ENCODE data around the gene EYS.

Gene EYS

DNA sequence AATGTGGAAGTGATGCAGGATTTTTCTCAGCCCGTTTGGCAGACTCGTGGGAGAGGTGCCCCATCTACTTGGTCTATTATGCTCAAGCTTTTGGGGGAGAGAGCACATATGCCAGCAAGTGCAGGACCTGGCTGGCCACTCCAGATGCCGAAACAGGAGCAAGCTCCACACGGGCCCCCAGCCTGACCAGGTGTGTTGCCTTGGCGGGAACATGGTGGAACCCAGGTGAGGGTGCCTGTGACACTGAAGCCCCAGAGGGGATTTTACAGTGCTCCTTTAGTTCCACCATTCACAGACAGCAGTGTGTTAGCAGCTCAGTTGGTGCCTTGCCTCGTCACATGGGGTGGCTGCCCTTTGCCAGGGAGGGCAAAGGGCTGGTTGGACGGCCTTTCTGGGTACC, 798.9 kb downstream of the EYS start:
- Histone ChIP-seq H3K36me3 (ENCODE audit: control insufficient read depth in 2 of 2, insufficient read depth in 2 of 2, low read length in 2 of 2) (no peaks in the 10 kb centered on the region), H3K27ac (ENCODE audit: low read depth in 2 of 2, low read length in 2 of 2) (no peak overlapping the region), H3K9ac (ENCODE audit: low read depth in 1 of 2, low read length in 2 of 2) (no peak overlapping the region), H3K27me3 (ENCODE audit: control insufficient read depth in 2 of 2, insufficient read depth in 2 of 2, low read length in 2 of 2) (no peaks in the 10 kb centered on the region), H3K4me3 (ENCODE audit: low read length in 2 of 2) (no peak overlapping the region), H3K9me3 (ENCODE audit: control insufficient read depth in 2 of 2, low read length in 2 of 2) (no peaks in the 10 kb centered on the region), H3K4me1 (ENCODE audit: control insufficient read depth in 2 of 2, insufficient read depth in 2 of 2, low read length in 2 of 2) (no peaks in the 10 kb centered on the region)

DNA sequence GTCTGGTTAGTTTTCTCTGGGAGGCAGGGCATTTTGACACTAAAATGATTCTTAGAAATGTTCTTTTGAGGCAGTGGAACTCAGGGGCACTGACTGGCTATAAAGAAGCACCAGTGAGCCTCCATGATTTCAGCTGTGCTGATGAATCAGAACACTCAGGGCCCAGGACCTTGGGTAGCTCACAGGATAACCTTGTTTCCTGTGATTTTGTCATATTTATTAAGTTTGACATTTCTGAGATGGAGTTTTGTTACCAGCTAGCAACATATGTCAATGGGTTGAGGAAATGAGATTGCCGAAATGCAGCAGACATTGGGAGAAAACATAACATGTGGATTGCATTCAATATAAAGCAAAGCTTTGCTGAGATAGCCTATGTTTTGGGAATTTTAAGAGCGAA, 802.4 kb downstream of the EYS start:
- Histone ChIP-seq H3K36me3 (ENCODE audit: control insufficient read depth in 2 of 2, insufficient read depth in 2 of 2, low read length in 2 of 2) (no peaks in the 10 kb centered on the region), H3K4me3 (ENCODE audit: low read length in 2 of 2) (no peak overlapping the region), H3K9ac (ENCODE audit: low read depth in 1 of 2, low read length in 2 of 2) (no peak overlapping the region), H3K9me3 (ENCODE audit: control insufficient read depth in 2 of 2, low read length in 2 of 2) (no peaks in the 10 kb centered on the region), H3K27ac (ENCODE audit: low read depth in 2 of 2, low read length in 2 of 2) (no peak overlapping the region), H3K4me1 (ENCODE audit: control insufficient read depth in 2 of 2, insufficient read depth in 2 of 2, low read length in 2 of 2) (no peaks in the 10 kb centered on the region), H3K27me3 (ENCODE audit: control insufficient read depth in 2 of 2, insufficient read depth in 2 of 2, low read length in 2 of 2) (no peaks in the 10 kb centered on the region)

DNA sequence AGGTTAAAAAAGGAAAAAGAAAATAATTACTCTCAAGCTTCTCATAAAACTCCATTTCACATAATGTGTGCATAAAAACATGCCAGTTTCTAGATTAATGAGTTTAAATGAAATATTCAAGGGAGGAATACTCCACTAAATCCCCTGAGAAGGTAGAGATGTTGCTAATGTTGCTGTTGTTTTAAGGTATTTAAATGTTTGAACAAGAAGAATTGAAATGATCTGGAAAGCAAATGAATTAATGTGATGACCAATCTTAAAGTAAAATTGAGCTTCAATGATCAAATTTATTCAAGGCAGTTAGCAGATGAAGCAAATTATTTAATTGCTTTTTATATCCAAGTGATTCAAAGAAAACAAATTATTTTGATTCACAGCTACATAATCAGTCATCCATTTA, 804.4 kb downstream of the EYS start:
- Histone ChIP-seq H3K4me3 (ENCODE audit: low read length in 2 of 2) (no peak overlapping the region), H3K9me3 (ENCODE audit: control insufficient read depth in 2 of 2, low read length in 2 of 2) (no peaks in the 10 kb centered on the region), H3K4me1 (ENCODE audit: control insufficient read depth in 2 of 2, insufficient read depth in 2 of 2, low read length in 2 of 2) (no peaks in the 10 kb centered on the region), H3K27ac (ENCODE audit: low read depth in 2 of 2, low read length in 2 of 2) (no peak overlapping the region), H3K27me3 (ENCODE audit: control insufficient read depth in 2 of 2, insufficient read depth in 2 of 2, low read length in 2 of 2) (no peaks in the 10 kb centered on the region), H3K9ac (ENCODE audit: low read depth in 1 of 2, low read length in 2 of 2) (no peak overlapping the region), H3K36me3 (ENCODE audit: control insufficient read depth in 2 of 2, insufficient read depth in 2 of 2, low read length in 2 of 2) (no peaks in the 10 kb centered on the region)

DNA sequence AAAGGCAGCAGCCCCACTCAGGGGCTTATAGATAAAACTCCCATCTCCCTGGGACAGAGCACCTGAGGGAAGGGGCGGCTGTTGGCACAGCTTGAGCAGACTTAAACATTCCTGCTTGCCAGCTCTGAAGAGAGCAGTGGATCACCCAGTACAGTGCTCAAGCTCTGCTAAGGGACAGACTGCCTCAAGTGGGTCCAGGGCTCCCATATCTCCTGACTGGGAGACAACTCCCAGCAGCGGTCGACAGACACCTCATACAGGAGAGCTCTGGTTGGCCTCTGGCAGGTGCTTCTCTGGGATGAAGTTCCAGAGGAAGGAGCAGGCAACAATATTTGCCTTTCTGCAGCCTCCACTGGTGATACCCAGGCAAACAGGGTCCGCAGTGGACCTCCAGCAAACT, 810.1 kb downstream of the EYS start:
- Histone ChIP-seq H3K27me3 (ENCODE audit: control insufficient read depth in 2 of 2, insufficient read depth in 2 of 2, low read length in 2 of 2) (no peaks in the 10 kb centered on the region), H3K27ac (ENCODE audit: low read depth in 2 of 2, low read length in 2 of 2) (no peak overlapping the region), H3K4me3 (ENCODE audit: low read length in 2 of 2) (no peak overlapping the region), H3K9me3 (ENCODE audit: control insufficient read depth in 2 of 2, low read length in 2 of 2) (no peaks in the 10 kb centered on the region), H3K36me3 (ENCODE audit: control insufficient read depth in 2 of 2, insufficient read depth in 2 of 2, low read length in 2 of 2) (no peaks in the 10 kb centered on the region), H3K9ac (ENCODE audit: low read depth in 1 of 2, low read length in 2 of 2) (no peak overlapping the region), H3K4me1 (ENCODE audit: control insufficient read depth in 2 of 2, insufficient read depth in 2 of 2, low read length in 2 of 2) (no peaks in the 10 kb centered on the region)

DNA sequence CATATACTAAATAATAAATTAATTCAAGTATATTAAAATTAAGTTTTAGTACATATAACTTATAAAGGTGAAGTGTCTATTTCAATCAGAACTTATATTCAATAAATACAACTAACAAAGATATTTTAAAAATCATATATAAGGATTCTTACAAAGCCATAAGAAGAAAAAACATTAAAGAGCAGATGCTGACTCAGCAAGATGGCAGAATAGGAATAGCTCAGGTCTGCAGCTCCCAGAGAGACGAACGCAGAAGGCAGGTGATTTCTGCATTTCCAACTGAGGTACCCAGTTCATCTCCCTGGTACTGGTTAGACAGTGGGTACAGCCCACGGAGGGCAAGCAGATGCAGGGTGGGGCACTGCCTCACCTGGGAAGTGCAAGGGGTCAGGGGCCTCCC, 811.1 kb downstream of the EYS start:
- Histone ChIP-seq H3K4me3 (ENCODE audit: low read length in 2 of 2) (no peak overlapping the region), H3K9me3 (ENCODE audit: control insufficient read depth in 2 of 2, low read length in 2 of 2) (no peaks in the 10 kb centered on the region), H3K27ac (ENCODE audit: low read depth in 2 of 2, low read length in 2 of 2) (no peak overlapping the region), H3K9ac (ENCODE audit: low read depth in 1 of 2, low read length in 2 of 2) (no peak overlapping the region), H3K27me3 (ENCODE audit: control insufficient read depth in 2 of 2, insufficient read depth in 2 of 2, low read length in 2 of 2) (no peaks in the 10 kb centered on the region), H3K36me3 (ENCODE audit: control insufficient read depth in 2 of 2, insufficient read depth in 2 of 2, low read length in 2 of 2) (no peaks in the 10 kb centered on the region), H3K4me1 (ENCODE audit: control insufficient read depth in 2 of 2, insufficient read depth in 2 of 2, low read length in 2 of 2) (no peaks in the 10 kb centered on the region)

DNA sequence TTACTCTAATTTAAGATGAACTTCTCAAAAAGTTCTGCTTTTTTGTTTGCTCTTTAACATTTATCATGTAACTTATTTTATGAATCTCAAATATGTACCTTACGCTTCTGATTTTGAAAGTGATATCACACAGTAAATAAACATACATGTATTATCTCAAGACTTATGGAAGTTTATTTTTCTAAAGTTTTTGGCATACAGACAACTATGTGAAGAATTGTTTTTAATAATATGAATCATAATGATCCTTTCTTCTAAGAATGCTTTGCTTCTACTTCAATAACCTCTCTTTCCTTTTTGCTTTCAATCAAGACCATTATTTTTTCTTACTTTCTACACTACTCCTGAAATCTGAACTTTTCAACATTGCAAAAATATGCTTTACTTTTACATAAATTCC, 816.4 kb downstream of the EYS start:
- no peaks in the 10 kb centered on the region for H3K36me3 ChIP-seq (ENCODE audit: control insufficient read depth in 2 of 2, insufficient read depth in 2 of 2, low read length in 2 of 2)
- no peak overlapping the region for H3K4me3 ChIP-seq (ENCODE audit: low read length in 2 of 2)
- no peaks in the 10 kb centered on the region for H3K4me1 ChIP-seq (ENCODE audit: control insufficient read depth in 2 of 2, insufficient read depth in 2 of 2, low read length in 2 of 2)
- H3K27me3 ChIP-seq (ENCODE audit: control insufficient read depth in 2 of 2, insufficient read depth in 2 of 2, low read length in 2 of 2) = no peaks in the 10 kb centered on the region
- H3K9ac ChIP-seq (ENCODE audit: low read depth in 1 of 2, low read length in 2 of 2) = no peak overlapping the region
- no peaks in the 10 kb centered on the region for H3K9me3 ChIP-seq (ENCODE audit: control insufficient read depth in 2 of 2, low read length in 2 of 2)
- H3K27ac ChIP-seq (ENCODE audit: low read depth in 2 of 2, low read length in 2 of 2) = no peak overlapping the region

DNA sequence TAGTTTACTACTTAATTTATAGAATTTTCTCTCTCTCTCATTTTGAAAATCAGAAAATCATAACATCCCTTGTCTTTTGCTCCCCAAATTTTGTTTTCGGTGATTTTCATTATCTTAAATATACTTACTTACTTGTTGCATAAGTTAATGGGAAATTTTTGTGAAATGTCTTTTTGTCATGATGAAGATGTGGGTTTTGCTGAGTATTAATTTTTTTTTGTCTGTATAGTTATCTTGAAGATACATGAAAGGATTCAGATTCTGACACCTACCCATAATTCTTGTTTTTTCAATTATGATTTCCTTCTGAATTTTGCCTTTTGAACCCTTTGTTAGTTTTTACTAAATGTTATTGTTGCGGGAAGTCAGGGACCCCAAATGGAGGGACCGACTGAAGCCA, 817.9 kb downstream of the EYS start:
- H3K9ac ChIP-seq (ENCODE audit: low read depth in 1 of 2, low read length in 2 of 2) = no peak overlapping the region

DNA sequence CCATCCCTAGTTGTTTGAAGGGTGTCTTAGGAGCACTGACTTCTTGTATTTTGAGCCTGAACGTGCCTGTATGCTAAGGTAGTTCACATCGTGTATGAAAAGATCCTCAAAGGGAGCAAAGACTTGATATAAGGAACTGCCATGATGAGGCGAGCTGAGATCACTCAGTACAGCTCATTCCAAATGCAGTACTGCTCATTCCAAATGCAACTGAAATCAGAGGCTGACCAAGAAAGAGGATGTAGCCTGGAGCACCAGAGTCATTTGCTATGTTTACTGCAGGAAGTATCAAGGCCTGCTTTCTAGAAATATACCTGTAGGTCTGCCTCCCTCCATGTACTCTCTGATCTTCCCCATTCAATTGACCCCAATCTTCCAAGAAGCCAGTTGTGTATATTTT, 832.2 kb downstream of the EYS start:
- no peaks in the 10 kb centered on the region for H3K27me3 ChIP-seq (ENCODE audit: control insufficient read depth in 2 of 2, insufficient read depth in 2 of 2, low read length in 2 of 2)
- no peak overlapping the region for H3K4me3 ChIP-seq (ENCODE audit: low read length in 2 of 2)
- H3K4me1 ChIP-seq (ENCODE audit: control insufficient read depth in 2 of 2, insufficient read depth in 2 of 2, low read length in 2 of 2) = no peaks in the 10 kb centered on the region
- no peaks in the 10 kb centered on the region for H3K36me3 ChIP-seq (ENCODE audit: control insufficient read depth in 2 of 2, insufficient read depth in 2 of 2, low read length in 2 of 2)
- no peak overlapping the region for H3K9ac ChIP-seq (ENCODE audit: low read depth in 1 of 2, low read length in 2 of 2)
- H3K9me3 ChIP-seq (ENCODE audit: control insufficient read depth in 2 of 2, low read length in 2 of 2) = no peaks in the 10 kb centered on the region
- no peak overlapping the region for H3K27ac ChIP-seq (ENCODE audit: low read depth in 2 of 2, low read length in 2 of 2)

More for the DNA sequence above, 817.9 kb downstream of the EYS start:
- Histone ChIP-seq H3K36me3 (ENCODE audit: control insufficient read depth in 2 of 2, insufficient read depth in 2 of 2, low read length in 2 of 2) (no peaks in the 10 kb centered on the region), H3K4me1 (ENCODE audit: control insufficient read depth in 2 of 2, insufficient read depth in 2 of 2, low read length in 2 of 2) (no peaks in the 10 kb centered on the region), H3K4me3 (ENCODE audit: low read length in 2 of 2) (no peak overlapping the region), H3K9me3 (ENCODE audit: control insufficient read depth in 2 of 2, low read length in 2 of 2) (no peaks in the 10 kb centered on the region), H3K27me3 (ENCODE audit: control insufficient read depth in 2 of 2, insufficient read depth in 2 of 2, low read length in 2 of 2) (no peaks in the 10 kb centered on the region), H3K27ac (ENCODE audit: low read depth in 2 of 2, low read length in 2 of 2) (no peak overlapping the region)

DNA sequence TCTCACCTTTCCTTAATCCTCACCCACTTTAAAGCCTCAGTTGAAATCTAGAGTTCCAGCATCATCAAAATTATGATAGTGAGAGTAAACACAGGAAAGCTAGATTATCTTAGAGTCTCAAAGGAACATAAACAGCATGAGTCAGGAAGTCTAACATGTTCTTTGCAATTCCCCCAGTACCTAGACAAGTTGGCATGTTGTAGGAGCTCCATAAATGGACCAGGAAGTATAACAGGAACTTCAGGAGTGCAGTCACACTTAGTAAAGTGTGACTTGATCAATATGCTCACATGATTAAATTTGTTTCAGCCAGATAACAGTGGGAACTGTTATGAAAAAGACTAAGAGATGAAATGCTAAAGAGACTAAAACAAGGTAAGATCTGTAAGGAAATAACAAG, 834.4 kb downstream of the EYS start:
- Histone ChIP-seq H3K9ac (ENCODE audit: low read depth in 1 of 2, low read length in 2 of 2) (no peak overlapping the region), H3K27ac (ENCODE audit: low read depth in 2 of 2, low read length in 2 of 2) (no peak overlapping the region), H3K36me3 (ENCODE audit: control insufficient read depth in 2 of 2, insufficient read depth in 2 of 2, low read length in 2 of 2) (no peaks in the 10 kb centered on the region), H3K4me1 (ENCODE audit: control insufficient read depth in 2 of 2, insufficient read depth in 2 of 2, low read length in 2 of 2) (no peaks in the 10 kb centered on the region), H3K4me3 (ENCODE audit: low read length in 2 of 2) (no peak overlapping the region), H3K27me3 (ENCODE audit: control insufficient read depth in 2 of 2, insufficient read depth in 2 of 2, low read length in 2 of 2) (no peaks in the 10 kb centered on the region), H3K9me3 (ENCODE audit: control insufficient read depth in 2 of 2, low read length in 2 of 2) (no peaks in the 10 kb centered on the region)

DNA sequence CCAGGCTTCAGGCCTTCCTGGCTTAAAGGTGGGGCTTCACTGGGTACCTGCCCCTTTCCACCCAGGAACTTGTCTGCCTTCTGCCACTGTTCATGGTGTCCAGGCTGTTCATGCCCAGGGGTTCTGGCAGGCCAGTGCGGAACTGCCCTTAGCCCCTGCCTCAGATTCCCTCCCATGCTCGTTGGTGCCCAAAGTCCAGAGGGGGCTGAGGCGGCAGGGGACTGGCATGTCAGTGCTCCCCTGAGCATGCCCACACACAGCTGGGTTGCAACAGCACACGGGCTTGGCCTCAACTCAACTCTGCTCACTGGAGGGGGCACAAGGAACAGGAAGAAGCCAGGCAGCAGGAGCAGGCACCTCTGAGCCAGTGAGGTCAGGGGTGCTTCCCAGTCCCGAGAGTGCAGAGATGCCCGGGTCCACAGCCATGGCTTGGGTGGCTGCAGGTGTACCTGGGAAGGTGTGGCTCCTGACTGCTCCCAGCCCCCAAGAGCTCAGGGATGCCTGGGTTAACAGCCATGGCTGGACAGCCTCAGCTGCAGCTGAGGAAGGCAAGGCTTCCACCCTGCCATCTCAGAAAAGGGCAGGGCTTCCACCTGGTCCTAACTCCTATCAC, 845.9 kb downstream of the EYS start:
- Histone ChIP-seq H3K36me3 (ENCODE audit: control insufficient read depth in 2 of 2, insufficient read depth in 2 of 2, low read length in 2 of 2) (no peaks in the 10 kb centered on the region), H3K4me1 (ENCODE audit: control insufficient read depth in 2 of 2, insufficient read depth in 2 of 2, low read length in 2 of 2) (no peaks in the 10 kb centered on the region), H3K27me3 (ENCODE audit: control insufficient read depth in 2 of 2, insufficient read depth in 2 of 2, low read length in 2 of 2) (no peaks in the 10 kb centered on the region), H3K4me3 (ENCODE audit: low read length in 2 of 2) (no peak overlapping the region), H3K9ac (ENCODE audit: low read depth in 1 of 2, low read length in 2 of 2) (no peak overlapping the region), H3K9me3 (ENCODE audit: control insufficient read depth in 2 of 2, low read length in 2 of 2) (no peaks in the 10 kb centered on the region), H3K27ac (ENCODE audit: low read depth in 2 of 2, low read length in 2 of 2) (no peak overlapping the region)

DNA sequence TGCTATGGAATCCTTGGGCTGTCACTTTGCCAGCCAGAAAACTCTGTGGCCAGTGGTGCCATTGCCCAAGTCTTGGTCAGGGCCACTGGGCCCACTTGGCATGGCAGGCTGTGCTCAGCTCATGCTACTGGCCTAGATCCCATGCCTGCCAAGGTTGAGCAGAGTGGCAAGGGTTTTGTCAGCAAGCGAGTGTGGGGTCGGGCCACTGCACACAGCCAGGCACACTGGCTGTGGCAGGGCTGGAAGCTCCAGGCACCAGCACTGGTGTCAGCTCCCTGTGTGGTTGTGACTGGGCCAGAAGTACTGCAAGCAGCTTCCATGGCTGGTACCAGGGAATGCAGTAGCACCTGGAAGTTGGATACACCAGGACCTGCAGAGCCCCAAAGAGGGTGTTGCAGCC, 846.8 kb downstream of the EYS start:
- Histone ChIP-seq H3K27ac (ENCODE audit: low read depth in 2 of 2, low read length in 2 of 2) (no peak overlapping the region), H3K9ac (ENCODE audit: low read depth in 1 of 2, low read length in 2 of 2) (no peak overlapping the region), H3K9me3 (ENCODE audit: control insufficient read depth in 2 of 2, low read length in 2 of 2) (no peaks in the 10 kb centered on the region), H3K36me3 (ENCODE audit: control insufficient read depth in 2 of 2, insufficient read depth in 2 of 2, low read length in 2 of 2) (no peaks in the 10 kb centered on the region), H3K4me3 (ENCODE audit: low read length in 2 of 2) (no peak overlapping the region), H3K27me3 (ENCODE audit: control insufficient read depth in 2 of 2, insufficient read depth in 2 of 2, low read length in 2 of 2) (no peaks in the 10 kb centered on the region), H3K4me1 (ENCODE audit: control insufficient read depth in 2 of 2, insufficient read depth in 2 of 2, low read length in 2 of 2) (no peaks in the 10 kb centered on the region)
